ENCODE data around the gene EIF3D.

Gene EIF3D

GRCh38 chr22:36463783-36464184 lies 65.2 kb downstream of the EIF3D start:
- Histone ChIP-seq H3K36me3 (replicated peaks; ENCODE audit: low read depth, low read length) (peaks cover 10% of the 10 kb centered on the region), H3K9ac (ENCODE audit: low read length) (no peak overlapping the region), H4K20me1 (ENCODE audit: insufficient read depth, low read length) (no peaks in the 10 kb centered on the region), H3K27ac (ENCODE audit: low read length) (no peak overlapping the region), H3K27me3 (ENCODE audit: low read depth, low read length) (no peaks in the 10 kb centered on the region), H3K4me3 (ENCODE audit: low read length) (no peak overlapping the region), H3K9me3 (ENCODE audit: insufficient read depth, low read length) (no peaks in the 10 kb centered on the region), H3K4me1 (ENCODE audit: low read length) (no peaks in the 10 kb centered on the region), H2AFZ (ENCODE audit: low read depth, low read length) (no peak overlapping the region), H3K4me2 (ENCODE audit: low read length) (no peak overlapping the region), H3K79me2 (ENCODE audit: low read length) (no peaks in the 10 kb centered on the region)
- TF ChIP-seq CTCF (IDR thresholded peaks at IDR 0.05; ENCODE audit: low read depth, low read length) (no peak), EZH2phosphoT487 (IDR thresholded peaks at IDR 0.05; ENCODE audit: low read depth) (no peak)

DNA sequence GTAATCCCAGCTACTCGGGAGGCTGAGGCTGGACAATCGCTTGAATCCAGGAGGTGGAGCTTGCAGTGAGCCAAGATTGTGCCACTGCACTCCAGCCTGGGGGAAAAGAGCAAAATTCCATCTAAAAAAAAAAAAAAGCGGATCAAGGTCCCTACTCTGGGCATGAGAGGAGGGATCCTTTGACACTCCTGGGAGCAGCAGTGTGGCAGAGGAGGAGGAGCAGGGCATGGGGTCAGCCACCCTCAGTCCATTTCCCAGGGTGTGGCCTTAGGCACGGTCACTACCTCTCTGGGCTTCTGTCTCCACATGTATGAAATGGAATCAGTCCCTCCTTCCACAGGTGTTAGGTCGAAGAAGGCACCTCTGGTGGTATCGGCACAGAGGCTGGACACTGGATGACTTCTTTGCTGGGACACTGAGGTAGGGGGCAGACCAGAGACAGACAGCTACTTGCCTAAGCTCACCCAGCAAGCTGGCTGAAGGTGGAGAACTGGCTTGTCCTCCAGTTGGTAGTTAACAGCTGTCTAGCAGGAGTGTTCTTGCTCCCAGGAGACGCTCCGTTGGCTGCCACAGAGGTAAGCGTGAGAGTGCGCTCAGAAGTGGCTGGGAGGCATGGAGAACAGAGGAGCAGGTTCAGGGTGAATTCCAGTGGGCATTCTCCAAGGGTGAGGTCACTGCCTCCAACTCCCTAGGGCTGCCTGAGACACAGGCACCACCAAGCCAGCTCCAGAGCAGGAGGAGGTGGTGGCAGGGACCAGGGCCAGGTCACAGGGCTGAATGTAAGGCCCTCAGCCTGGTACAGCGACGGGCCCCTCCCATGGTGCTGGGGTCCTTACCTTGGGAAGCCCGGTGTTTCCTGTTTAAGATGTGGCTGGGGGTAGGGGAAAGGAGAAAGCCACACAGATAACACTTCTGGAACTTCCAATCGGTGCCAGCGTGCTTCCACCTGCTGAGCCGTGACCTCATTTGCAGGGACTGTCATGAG lies 67.0 kb downstream of the EIF3D start:
- no peaks in the 10 kb centered on the region for H3K79me2 ChIP-seq (ENCODE audit: low read length)
- no peak overlapping the region for H3K4me3 ChIP-seq (ENCODE audit: low read length)
- H3K4me2 ChIP-seq (ENCODE audit: low read length), result no peak overlapping the region
- H4K20me1 ChIP-seq (ENCODE audit: insufficient read depth, low read length), result no peaks in the 10 kb centered on the region
- H3K9ac ChIP-seq (ENCODE audit: low read length), result no peak overlapping the region
- no peaks in the 10 kb centered on the region for H3K9me3 ChIP-seq (ENCODE audit: insufficient read depth, low read length)
- H3K4me1 ChIP-seq (ENCODE audit: low read length), result peaks cover 6% of the 10 kb centered on the region; the same call in 1 of the 2 replicates
- TF ChIP-seq CTCF (IDR thresholded peaks at IDR 0.05; ENCODE audit: low read depth, low read length) (no peak), EZH2phosphoT487 (IDR thresholded peaks at IDR 0.05; ENCODE audit: low read depth) (no peak)
- H3K27ac ChIP-seq (ENCODE audit: low read length), result no peak overlapping the region
- peaks cover 7% of the 10 kb centered on the region for H3K36me3 ChIP-seq (replicated peaks; ENCODE audit: low read depth, low read length)
- H3K27me3 ChIP-seq (ENCODE audit: low read depth, low read length), result no peaks in the 10 kb centered on the region
- H2AFZ ChIP-seq (ENCODE audit: low read depth, low read length), result no peak overlapping the region

All from OCI-LY3 (cell line).